Smooth muscle cell (in vitro differentiated cells): Measurements from ENCODE around the gene ZBTB20. TPM values are rescaled to one million over a fixed set of nuclear protein-coding genes. Genes with fewer than 3 reads are reported as not detected.
A peak's percentile ranks its signal among the peaks of the same experiment; 100 is the strongest.

Experiments used
- DNase-seq: peaks from one replicate; lab custom pipeline; 2025; ENCODE audit not compliant: unreplicated experiment; lab: John Stamatoyannopoulos, UW
- H2AFZ ChIP-seq: fragments of 200-600 bp; sonication (generic); 2 replicates; pipeline ENCODE4 v1.6.0; 2016; ENCODE audit warnings: antibody characterized with exemption, low read depth, mild to moderate bottlenecking
- H3F3A ChIP-seq: fragments of 200-600 bp; sonication (generic); 2 replicates; pipeline ENCODE4 v1.6.0; 2017; ENCODE audit warnings: antibody characterized with exemption, low read depth
- H3K27ac ChIP-seq: fragments of 200-600 bp; sonication (generic); 2 replicates; pipeline ENCODE4 v1.5.1; 2016; ENCODE audit warnings: low read depth, mild to moderate bottlenecking
- H3K27me3 ChIP-seq: fragments of 200-600 bp; sonication (generic); 2 replicates; pipeline ENCODE4 v1.6.1; 2016; ENCODE audit warnings: low read depth, mild to moderate bottlenecking
- H3K36me3 ChIP-seq: fragments of 200-600 bp; sonication (generic); 2 replicates; pipeline ENCODE4 v1.5.1; 2016; ENCODE audit warnings: low read depth
- H3K4me1 ChIP-seq: fragments of 200-600 bp; sonication (generic); 2 replicates; pipeline ENCODE4 v1.5.1; 2016; ENCODE audit warnings: low read depth
- H3K4me2 ChIP-seq: fragments of 200-600 bp; sonication (generic); 2 replicates; pipeline ENCODE4 v1.6.0; 2016; ENCODE audit warnings: mild to moderate bottlenecking
- H3K4me3 ChIP-seq: fragments of 200-600 bp; sonication (generic); 2 replicates; pipeline ENCODE4 v1.5.1; 2016; ENCODE audit warnings: mild to moderate bottlenecking
- H3K79me2 ChIP-seq: fragments of 200-600 bp; sonication (generic); 2 replicates; pipeline ENCODE4 v1.6.0; 2016; ENCODE audit warnings: low read depth, mild to moderate bottlenecking
- H3K9ac ChIP-seq: fragments of 200-600 bp; sonication (generic); 2 replicates; pipeline ENCODE4 v1.6.0; 2016; ENCODE audit warnings: low read depth
- H3K9me3 ChIP-seq: fragments of 200-600 bp; sonication (generic); replicated peaks from 2 replicates; pipeline ENCODE4 v1.5.1; 2016; ENCODE audit warnings: low read depth
- H4K20me1 ChIP-seq: fragments of 200-600 bp; sonication (generic); 2 replicates; pipeline ENCODE4 v1.6.0; 2016; ENCODE audit warnings: low read depth
- WGBS: methylation state at CpG from one replicate; pipeline ENCODE4 v1.1.7; 2016; ENCODE audit warnings: low lambda C conversion rate; 5-methylcytosine and 5-hydroxymethylcytosine counted together
- polyA plus RNA-seq: library from polyadenylated mRNA; unstranded; fragments of >200 nt; fragmentation: Nextera tagmentation; extraction: Ambion mirVana; gene quantifications from 2 replicates; pipeline ENCODE4 v1.2.1, GENCODE V29; 2016
- total RNA-seq: library from RNA; depleted of rRNA; stranded (reverse); fragments of >200 nt; gene quantifications from 2 replicates; pipeline ENCODE4 v1.2.3, GENCODE V29; 2014
- TF ChIP-seq, protein P1 (sequence below): fragments of 200-600 bp; sonication (generic); IDR thresholded peaks from 2 replicates; pipeline ENCODE4 v1.5.1; 2017; ENCODE audit warnings: borderline replicate concordance, mild to moderate bottlenecking, antibody characterized with exemption; ENCODE audit not compliant: insufficient read depth, poor library complexity, severe bottlenecking

Gene ZBTB20
- total and polyA plus RNA-seq, 2 experiments from 2014 or later = 4.9 to 6.8 TPM

DNA sequence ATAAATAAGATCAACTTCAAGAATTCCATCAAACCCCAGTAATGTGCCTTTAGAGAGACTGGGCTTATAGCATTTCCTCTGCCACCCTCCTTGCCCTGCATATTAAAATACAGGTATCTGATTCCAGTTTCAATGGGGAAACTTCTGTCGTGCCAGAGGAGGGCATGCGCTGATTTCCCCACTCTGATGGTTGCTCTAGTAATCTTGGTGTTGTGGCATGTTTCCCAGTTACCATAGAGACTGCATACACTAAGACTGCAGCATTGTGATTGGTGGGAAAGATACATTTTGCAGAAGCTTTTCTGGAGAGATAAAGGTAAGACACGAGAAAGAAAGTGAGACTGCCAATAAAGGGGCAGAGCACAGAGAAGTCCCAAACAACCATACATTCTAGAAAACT is 627.7 kb downstream of the ZBTB20 start:
- no peaks in the 10 kb centered on the region for H3K79me2 ChIP-seq
- no peaks in the 10 kb centered on the region for H3K36me3 ChIP-seq
- H3K27ac ChIP-seq = peak overlapping the region; percentile 20
- no peaks in the 10 kb centered on the region for H4K20me1 ChIP-seq
- no peaks in the 10 kb centered on the region for H3K27me3 ChIP-seq
- no peaks in the 10 kb centered on the region for H3K4me1 ChIP-seq
- no peak for DNase-seq
- no peaks in the 10 kb centered on the region for H3K9me3 ChIP-seq
- peak overlapping the region; percentile 24 for H3K4me2 ChIP-seq
- peak overlapping the region; percentile 44 for H3K9ac ChIP-seq
- no peak overlapping the region for H3K4me3 ChIP-seq
- TF ChIP-seq, protein P1, sequence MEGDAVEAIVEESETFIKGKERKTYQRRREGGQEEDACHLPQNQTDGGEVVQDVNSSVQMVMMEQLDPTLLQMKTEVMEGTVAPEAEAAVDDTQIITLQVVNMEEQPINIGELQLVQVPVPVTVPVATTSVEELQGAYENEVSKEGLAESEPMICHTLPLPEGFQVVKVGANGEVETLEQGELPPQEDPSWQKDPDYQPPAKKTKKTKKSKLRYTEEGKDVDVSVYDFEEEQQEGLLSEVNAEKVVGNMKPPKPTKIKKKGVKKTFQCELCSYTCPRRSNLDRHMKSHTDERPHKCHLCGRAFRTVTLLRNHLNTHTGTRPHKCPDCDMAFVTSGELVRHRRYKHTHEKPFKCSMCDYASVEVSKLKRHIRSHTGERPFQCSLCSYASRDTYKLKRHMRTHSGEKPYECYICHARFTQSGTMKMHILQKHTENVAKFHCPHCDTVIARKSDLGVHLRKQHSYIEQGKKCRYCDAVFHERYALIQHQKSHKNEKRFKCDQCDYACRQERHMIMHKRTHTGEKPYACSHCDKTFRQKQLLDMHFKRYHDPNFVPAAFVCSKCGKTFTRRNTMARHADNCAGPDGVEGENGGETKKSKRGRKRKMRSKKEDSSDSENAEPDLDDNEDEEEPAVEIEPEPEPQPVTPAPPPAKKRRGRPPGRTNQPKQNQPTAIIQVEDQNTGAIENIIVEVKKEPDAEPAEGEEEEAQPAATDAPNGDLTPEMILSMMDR = no peak
- no peaks in the 10 kb centered on the region for H3F3A ChIP-seq
- H2AFZ ChIP-seq = no peak overlapping the region
- 28% methylated on average over 3 of the region's 3 CpGs for WGBS

DNA sequence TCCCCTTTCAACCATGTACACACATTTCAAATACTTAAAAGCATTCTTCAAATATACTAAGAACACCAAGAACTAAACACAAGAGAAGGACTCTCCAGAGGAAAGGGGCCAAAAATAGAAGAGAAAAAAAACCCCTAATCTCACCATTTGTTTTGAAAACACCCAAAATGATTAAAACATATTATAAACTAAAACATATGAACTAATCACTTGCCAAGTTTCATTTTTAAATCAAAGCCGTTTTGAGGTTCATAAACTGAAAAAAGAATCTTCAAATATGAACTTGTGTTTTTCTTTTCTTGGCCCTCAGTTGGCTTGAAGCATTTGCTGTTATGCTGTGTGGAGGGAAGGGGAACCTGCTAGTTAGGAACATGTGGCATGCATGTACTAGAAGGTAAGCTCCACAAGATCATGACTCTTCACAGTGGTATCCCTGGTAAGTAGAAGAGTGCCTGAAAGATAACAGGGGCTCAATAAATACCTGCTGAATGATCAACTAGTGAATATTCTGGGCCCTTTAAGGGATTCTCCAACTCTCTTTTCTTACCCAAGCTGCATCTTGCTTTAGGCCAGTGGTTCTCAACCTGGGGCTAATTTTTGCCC is 628.8 kb downstream of the ZBTB20 start:
- Histone ChIP-seq H3K27ac (no peak overlapping the region), H4K20me1 (no peaks in the 10 kb centered on the region), H3K36me3 (no peaks in the 10 kb centered on the region), H2AFZ (no peak overlapping the region), H3K4me1 (no peaks in the 10 kb centered on the region), H3K79me2 (no peaks in the 10 kb centered on the region), H3K9ac (peak overlapping the region; percentile 44), H3K4me2 (no peak overlapping the region), H3K27me3 (no peaks in the 10 kb centered on the region), H3F3A (no peaks in the 10 kb centered on the region), H3K9me3 (no peaks in the 10 kb centered on the region), H3K4me3 (no peak overlapping the region)
- DNase-seq = no peak
- 93% methylated on average over 1 of the region's 1 CpG for WGBS
- TF ChIP-seq, protein P1 = no peak

DNA sequence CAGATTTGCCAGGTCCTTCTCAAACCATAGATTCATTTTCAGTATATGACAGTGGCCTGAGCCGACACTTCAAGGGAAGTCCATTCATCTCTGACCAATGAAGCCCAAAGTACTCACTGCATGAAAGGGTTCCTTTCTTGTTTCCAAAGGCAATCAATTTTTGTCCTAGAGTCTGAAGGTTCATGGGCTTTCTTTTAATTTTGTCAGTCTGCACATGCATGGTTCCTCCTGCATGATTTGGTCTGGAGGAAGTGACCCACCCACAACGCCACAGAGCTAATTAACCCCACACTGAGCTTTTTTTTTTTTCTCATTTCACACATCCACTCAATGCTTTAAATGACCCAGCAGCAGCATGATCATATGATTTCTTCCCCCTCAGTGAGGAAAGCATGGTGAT is 636.9 kb downstream of the ZBTB20 start:
- H3K27me3 ChIP-seq = no peaks in the 10 kb centered on the region
- no peaks in the 10 kb centered on the region for H3K4me1 ChIP-seq
- no peak overlapping the region for H2AFZ ChIP-seq
- H3K27ac ChIP-seq = no peak overlapping the region
- TF ChIP-seq, protein P1 = no peak
- no peaks in the 10 kb centered on the region for H3K79me2 ChIP-seq
- no peaks in the 10 kb centered on the region for H4K20me1 ChIP-seq
- no peaks in the 10 kb centered on the region for H3F3A ChIP-seq
- H3K36me3 ChIP-seq = no peaks in the 10 kb centered on the region
- H3K4me2 ChIP-seq = no peak overlapping the region
- no peak for DNase-seq
- 86% methylated on average over 2 of the region's 2 CpGs for WGBS
- no peaks in the 10 kb centered on the region for H3K9me3 ChIP-seq
- no peak overlapping the region for H3K4me3 ChIP-seq
- H3K9ac ChIP-seq = no peak overlapping the region

DNA sequence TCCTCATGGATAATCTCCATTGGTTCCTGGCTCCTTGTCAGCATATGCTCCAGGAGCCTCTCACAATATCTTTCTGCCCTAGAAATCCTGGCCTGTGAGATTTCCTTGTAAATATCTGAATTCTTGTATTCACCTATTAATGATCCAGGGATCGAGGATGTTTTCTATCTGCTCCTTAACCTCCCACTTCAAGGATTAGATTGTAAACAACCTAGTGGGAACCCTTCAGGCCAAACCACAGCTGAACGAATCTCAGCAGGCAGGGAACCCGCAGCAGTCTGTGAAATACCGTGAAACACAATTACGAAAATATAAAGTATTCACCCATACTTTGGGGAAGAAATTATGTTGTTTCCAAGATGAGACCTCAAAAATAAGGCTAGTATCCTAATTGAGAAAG is 637.3 kb downstream of the ZBTB20 start:
- 81% methylated on average over 5 of the region's 5 CpGs for WGBS
- no peak for DNase-seq
- H4K20me1 ChIP-seq = no peaks in the 10 kb centered on the region

More for the DNA sequence above, 637.3 kb downstream of the ZBTB20 start:
- no peaks in the 10 kb centered on the region for H3F3A ChIP-seq
- H2AFZ ChIP-seq = no peak overlapping the region
- no peaks in the 10 kb centered on the region for H3K36me3 ChIP-seq
- no peaks in the 10 kb centered on the region for H3K9me3 ChIP-seq
- no peak overlapping the region for H3K9ac ChIP-seq
- H3K79me2 ChIP-seq = no peaks in the 10 kb centered on the region
- H3K4me2 ChIP-seq = no peak overlapping the region
- H3K4me1 ChIP-seq = no peaks in the 10 kb centered on the region
- TF ChIP-seq, protein P1 = no peak
- no peak overlapping the region for H3K27ac ChIP-seq
- H3K27me3 ChIP-seq = no peaks in the 10 kb centered on the region
- no peak overlapping the region for H3K4me3 ChIP-seq
